Lower lobe of right lung (tissue), 2 donors: ENCODE data around the gene C22orf23. TPM values are rescaled to one million over a fixed set of nuclear protein-coding genes. Genes with fewer than 3 reads are reported as not detected.
A peak's percentile ranks its signal among the peaks of the same experiment; 100 is the strongest.

Experiments
- ATAC-seq, 2 donors: fragments of 200-7000 bp; cut with Tn5 transposase; one replicate each; pipeline ENCODE4 v1.9.1; 2020 to 2022; ENCODE audit warnings: mild to moderate bottlenecking in 2 of 2, moderate library complexity in 2 of 2
- DNase-seq: peaks from one replicate; pipeline ENCODE4 v3.0.0-alpha.2; 2020
- H3K27ac ChIP-seq: fragments of 200-600 bp; one replicate; pipeline ENCODE4 v1.8.0; 2022
- H3K27me3 ChIP-seq: fragments of 200-600 bp; one replicate; pipeline ENCODE4 v1.8.0; 2022; ENCODE audit warnings: low read depth
- H3K36me3 ChIP-seq: fragments of 200-600 bp; one replicate; pipeline ENCODE4 v1.8.0; 2022; ENCODE audit warnings: mild to moderate bottlenecking
- H3K4me1 ChIP-seq: fragments of 200-600 bp; one replicate; pipeline ENCODE4 v1.8.0; 2022
- H3K4me3 ChIP-seq: fragments of 200-600 bp; one replicate; pipeline ENCODE4 v1.8.0; 2022; ENCODE audit warnings: mild to moderate bottlenecking
- H3K9me3 ChIP-seq: fragments of 200-600 bp; one replicate; pipeline ENCODE4 v1.8.0; 2022
- intact Hi-C: fragments of 100-400 bp; cut with DNase I; formaldehyde crosslinking; loops from one replicate; pipeline ENCODE4 v1.11.0; 2022
- total RNA-seq: library from RNA; stranded (reverse); fragmentation: NEBNext Ultra II Directional; extraction: Animal tissue kit (Norgen Biotek cat#: 25700); gene quantifications from one replicate; pipeline ENCODE4 v1.2.1, GENCODE V29; 2021
- TF ChIP-seq, protein P1 (sequence below): fragments of 200-600 bp; IDR thresholded peaks from one replicate; pipeline ENCODE4 v1.8.0; 2022; ENCODE audit warnings: antibody characterized with exemption, mild to moderate bottlenecking
- donor health status: DM: no; HTN: yes; CAD: no; lungs with severe emphysema.

Gene C22orf23
- total RNA-seq, 1 donor from 2014 or later = 1.2 TPM

GRCh38 chr22:37985050-37985585, 31.7 kb upstream of the C22orf23 start:
- Histone ChIP-seq H3K4me1 (no peaks in the 10 kb centered on the region), H3K36me3 (no peaks in the 10 kb centered on the region), H3K27ac (no peak overlapping the region), H3K4me3 (no peak overlapping the region), H3K27me3 (no peaks in the 10 kb centered on the region), H3K9me3 (no peaks in the 10 kb centered on the region)
- TF ChIP-seq, protein P1, sequence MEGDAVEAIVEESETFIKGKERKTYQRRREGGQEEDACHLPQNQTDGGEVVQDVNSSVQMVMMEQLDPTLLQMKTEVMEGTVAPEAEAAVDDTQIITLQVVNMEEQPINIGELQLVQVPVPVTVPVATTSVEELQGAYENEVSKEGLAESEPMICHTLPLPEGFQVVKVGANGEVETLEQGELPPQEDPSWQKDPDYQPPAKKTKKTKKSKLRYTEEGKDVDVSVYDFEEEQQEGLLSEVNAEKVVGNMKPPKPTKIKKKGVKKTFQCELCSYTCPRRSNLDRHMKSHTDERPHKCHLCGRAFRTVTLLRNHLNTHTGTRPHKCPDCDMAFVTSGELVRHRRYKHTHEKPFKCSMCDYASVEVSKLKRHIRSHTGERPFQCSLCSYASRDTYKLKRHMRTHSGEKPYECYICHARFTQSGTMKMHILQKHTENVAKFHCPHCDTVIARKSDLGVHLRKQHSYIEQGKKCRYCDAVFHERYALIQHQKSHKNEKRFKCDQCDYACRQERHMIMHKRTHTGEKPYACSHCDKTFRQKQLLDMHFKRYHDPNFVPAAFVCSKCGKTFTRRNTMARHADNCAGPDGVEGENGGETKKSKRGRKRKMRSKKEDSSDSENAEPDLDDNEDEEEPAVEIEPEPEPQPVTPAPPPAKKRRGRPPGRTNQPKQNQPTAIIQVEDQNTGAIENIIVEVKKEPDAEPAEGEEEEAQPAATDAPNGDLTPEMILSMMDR = no peak
- DNase-seq (no peak), ATAC-seq (no peak)
- intact Hi-C loops = no loop called here

DNA sequence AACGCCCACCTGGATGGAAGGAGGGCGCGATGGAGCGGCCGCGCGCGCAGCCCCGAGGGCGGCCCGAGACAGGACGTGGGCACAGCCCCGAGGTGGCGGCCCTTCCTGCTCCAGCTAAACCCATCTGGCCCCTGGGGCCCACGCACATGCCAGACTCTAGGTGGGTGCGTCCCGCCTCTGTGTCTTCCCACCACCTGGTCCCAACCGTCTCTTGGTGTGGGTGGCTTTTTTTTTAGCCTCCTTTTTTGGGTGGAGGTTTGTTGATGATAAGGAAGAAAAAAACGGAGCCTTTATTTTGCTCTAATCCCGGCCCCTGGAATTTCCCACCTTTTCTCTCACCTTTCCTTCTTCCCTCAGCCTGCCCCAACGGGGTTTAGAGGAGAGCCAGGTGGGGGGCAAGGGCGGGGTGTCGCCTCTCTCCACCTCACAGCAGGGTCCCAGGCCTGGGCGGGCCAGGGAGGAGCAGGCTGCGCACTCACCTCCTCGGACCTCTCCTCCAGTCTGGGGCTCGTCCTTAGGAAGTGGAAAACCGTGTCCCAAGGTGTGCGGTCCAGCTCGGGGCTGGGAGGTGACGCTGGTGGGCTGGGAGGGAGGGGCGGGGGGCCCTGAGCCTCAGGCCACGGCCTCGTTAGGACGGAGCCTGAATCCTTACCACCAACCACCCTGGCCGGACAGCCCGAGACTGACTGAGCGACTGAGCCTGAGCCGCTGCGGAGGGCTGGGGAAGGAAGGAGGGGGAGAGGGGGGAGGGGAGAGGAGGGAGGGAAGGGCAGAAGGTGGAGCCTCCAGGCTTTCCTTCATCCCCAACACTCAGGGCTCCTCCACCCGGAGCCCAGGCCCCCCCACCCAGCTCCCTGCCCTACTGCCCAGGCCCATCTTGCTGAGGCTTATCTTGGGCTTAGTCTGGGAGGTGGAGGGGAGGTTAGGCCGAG, 30.7 kb upstream of the C22orf23 start, which contains the start of gene SOX10:
TSS of gene SOX10 (minus strand) at position 696 of the 932 bp plus-strand sequence. CDS start 771 bp downstream, outside the sequence.
- intact Hi-C loops = no loop called here
- DNase-seq = no peak
- H3K36me3 ChIP-seq = no peaks in the 10 kb centered on the region
- H3K4me1 ChIP-seq = no peaks in the 10 kb centered on the region
- no peak within 1 kb of the TSS for H3K4me3 ChIP-seq
- no peaks in the 10 kb centered on the region for H3K9me3 ChIP-seq
- TF ChIP-seq, protein P1 = no peak
- H3K27ac ChIP-seq = no peak within 1 kb of the TSS
- H3K27me3 ChIP-seq = no peaks in the 10 kb centered on the region
- ATAC-seq = no peak

- no peaks in the 10 kb centered on the region for H3K9me3 ChIP-seq
- no peak overlapping the region for H3K27ac ChIP-seq
- H3K4me1 ChIP-seq = no peaks in the 10 kb centered on the region
- DNase-seq (no peak), ATAC-seq (no peak)
- H3K36me3 ChIP-seq = no peaks in the 10 kb centered on the region
- H3K4me3 ChIP-seq = no peak overlapping the region
- intact Hi-C loops = no loop called here
- TF ChIP-seq, protein P1 = peak; percentile 16
- H3K27me3 ChIP-seq = no peaks in the 10 kb centered on the region
Observed at GRCh38 chr22:37982938-37983859, 29.8 kb upstream of the C22orf23 start.

DNA sequence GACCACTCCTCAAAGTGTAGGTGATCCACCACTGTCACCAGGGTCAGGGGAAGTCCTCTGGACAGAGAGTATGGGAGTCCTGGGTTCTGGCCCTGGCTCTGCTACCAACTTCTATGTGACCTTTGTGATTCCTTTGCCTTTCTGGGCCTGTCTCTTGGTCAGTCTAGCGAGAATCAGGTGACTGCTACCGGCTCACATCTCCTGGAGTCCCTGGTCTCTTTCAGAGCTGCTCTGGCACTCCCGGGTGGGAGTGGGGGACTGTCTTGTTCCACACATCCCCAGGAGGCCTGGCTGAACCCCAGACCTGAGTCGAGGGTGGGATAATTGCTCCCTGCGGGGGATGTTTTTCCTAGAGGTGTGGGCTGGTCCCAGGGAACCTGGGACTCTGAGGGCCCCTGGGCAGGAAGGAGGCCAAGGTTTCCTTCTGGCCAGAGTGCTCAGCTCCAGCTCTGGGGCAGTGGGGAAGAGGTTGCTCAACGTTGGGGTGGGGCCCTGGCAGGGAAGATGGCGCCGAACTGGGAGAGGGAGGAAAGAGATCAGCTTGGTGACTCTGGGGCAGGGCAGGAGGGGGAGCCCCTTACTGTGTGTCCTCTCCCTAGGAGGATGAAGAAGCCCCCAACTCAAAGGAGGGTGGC, 28.9 kb upstream of the C22orf23 start:
- DNase-seq (no peak), ATAC-seq (no peak)
- Histone ChIP-seq H3K27ac (no peak overlapping the region), H3K36me3 (no peaks in the 10 kb centered on the region), H3K9me3 (no peaks in the 10 kb centered on the region), H3K27me3 (no peaks in the 10 kb centered on the region), H3K4me3 (no peak overlapping the region), H3K4me1 (no peaks in the 10 kb centered on the region)
- intact Hi-C loops = no loop called here
- TF ChIP-seq, protein P1 = no peak
